G401.6 (cell line): ENCODE results near the gene ATG7.
A peak's percentile ranks its signal among the peaks of the same experiment; 100 is the strongest.
"Not testable (repeated sequence)": the region's sequence is repeated elsewhere in the genome, so short reads cannot be mapped to it uniquely, and the experiment has no call there.

Experiments
- FAIRE-seq: peaks from 2 replicates; lab custom pipeline; 2012; peaks lifted over from hg19 to GRCh38; lab: Jason Lieb, UNC

Gene ATG7

DNA sequence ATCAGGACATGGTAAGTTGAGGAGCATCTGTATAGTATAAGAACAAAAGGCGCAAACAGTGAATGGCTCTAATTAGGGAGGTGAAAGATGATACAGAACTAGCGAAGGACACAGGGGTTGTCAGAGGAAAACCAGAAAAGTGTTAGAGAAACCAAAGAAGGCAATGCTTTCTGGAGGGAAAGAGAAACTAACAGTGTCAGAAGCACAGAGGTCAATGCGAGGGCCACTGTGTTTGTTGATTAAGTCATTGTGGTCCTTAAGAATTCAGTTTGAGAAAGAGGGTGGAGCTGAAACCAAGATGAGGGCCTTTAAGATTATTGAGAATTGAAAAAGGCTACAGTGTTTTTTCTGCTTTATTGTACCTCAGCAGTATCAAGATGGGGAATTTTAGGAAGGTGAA is 28.8 kb downstream of the ATG7 start:
- no peak for FAIRE-seq

DNA sequence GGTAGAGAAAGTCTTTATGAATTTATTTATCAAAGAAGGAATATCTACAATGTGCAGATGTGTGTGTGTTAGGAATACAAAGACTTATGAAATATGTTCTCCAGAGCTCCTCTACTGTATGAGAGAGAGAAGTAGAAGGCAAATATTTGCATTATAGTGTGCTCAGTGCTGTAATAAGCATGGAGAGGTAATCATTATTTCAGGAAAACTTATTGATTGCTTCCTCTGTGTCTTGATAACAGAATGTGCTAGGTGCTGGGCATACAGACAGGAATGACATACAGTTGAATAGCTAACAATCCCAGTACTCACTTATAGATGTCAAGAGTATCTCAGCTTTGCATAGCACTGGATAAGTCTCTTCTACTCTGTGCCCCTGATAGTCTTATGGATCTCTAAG is 30.2 kb downstream of the ATG7 start:
- FAIRE-seq = no peak

- no peak for FAIRE-seq
Observed at GRCh38 chr3:11304175-11304574, 32.0 kb downstream of the ATG7 start.

GRCh38 chr3:11305509-11305908 is 33.3 kb downstream of the ATG7 start:
- no peak for FAIRE-seq

- FAIRE-seq = no peak
Observed at GRCh38 chr3:11306817-11307589, 34.8 kb downstream of the ATG7 start.

DNA sequence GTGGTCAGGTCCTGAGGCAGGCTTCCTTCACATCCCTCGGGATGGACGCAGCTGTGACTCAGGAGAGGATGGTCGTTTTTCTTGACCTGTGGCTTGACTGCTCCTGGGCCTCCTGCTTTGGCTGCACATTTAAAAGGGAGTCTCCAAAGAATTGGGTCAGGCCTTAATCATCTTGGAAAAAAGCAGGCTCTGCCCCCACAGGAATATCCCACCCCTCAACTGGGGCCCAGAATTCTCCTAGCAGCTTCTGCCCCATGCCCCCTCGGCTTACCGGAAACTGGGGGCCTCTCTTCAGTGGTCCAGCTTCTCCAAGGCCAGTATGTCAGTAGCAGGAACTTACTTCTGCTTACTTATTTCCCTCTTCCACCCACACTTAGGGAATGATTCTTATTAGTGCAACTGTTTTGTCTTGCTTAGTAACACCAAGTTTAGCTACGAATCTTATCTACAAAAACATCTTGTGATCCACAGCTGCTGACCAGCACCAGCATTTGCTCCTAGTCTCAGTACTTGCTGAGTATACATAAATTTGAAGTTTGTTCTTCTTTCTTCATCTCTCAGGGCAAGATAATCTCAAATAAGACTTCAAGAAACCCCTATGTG is 35.7 kb downstream of the ATG7 start:
- no peak for FAIRE-seq

DNA sequence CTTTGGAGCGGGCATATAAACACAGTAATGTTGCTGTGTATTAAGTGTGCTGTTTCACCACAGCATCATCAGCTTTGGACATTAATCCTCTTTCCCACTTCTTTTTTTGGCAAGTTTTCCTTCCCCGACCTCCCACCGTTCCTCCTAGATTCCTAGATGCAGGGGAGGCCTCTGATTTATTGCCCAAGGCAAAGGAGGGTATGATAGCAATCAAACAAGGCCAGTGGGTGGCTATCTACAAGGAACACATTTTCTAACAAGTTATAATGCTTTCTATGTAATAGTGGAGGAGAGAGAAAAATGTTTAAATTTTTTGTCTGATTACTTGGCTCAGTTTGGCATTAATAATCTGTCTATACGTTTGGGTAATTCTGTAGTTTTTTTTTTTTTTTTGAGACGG is 38.1 kb downstream of the ATG7 start:
- FAIRE-seq = no peak

DNA sequence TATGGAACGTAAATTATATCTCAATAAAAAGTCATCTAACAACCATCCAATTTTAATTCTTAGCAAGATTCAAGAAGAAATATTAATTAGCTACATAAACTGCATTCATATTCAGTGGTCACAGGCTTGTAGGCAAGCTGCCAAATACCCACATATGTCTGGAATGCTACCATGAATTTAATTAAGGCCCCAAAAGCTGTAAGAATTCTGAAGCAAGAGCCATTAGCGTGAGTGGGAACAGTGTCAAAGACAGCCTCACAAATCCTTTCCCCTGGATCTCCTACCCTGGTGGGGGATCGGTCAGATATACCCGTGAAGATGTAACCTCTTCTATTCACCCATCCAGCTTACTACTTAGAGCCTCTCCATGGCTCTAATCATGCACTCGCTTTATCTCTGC is 40.0 kb downstream of the ATG7 start:
- no peak for FAIRE-seq

- no peak for FAIRE-seq
Observed at GRCh38 chr3:11317300-11317699, 45.1 kb downstream of the ATG7 start.

- no peak for FAIRE-seq
Observed at GRCh38 chr3:11322931-11323330, 50.7 kb downstream of the ATG7 start.

GRCh38 chr3:11323813-11324212 is 51.6 kb downstream of the ATG7 start:
- no peak for FAIRE-seq

GRCh38 chr3:11327619-11328018 is 55.4 kb downstream of the ATG7 start:
- no peak for FAIRE-seq

DNA sequence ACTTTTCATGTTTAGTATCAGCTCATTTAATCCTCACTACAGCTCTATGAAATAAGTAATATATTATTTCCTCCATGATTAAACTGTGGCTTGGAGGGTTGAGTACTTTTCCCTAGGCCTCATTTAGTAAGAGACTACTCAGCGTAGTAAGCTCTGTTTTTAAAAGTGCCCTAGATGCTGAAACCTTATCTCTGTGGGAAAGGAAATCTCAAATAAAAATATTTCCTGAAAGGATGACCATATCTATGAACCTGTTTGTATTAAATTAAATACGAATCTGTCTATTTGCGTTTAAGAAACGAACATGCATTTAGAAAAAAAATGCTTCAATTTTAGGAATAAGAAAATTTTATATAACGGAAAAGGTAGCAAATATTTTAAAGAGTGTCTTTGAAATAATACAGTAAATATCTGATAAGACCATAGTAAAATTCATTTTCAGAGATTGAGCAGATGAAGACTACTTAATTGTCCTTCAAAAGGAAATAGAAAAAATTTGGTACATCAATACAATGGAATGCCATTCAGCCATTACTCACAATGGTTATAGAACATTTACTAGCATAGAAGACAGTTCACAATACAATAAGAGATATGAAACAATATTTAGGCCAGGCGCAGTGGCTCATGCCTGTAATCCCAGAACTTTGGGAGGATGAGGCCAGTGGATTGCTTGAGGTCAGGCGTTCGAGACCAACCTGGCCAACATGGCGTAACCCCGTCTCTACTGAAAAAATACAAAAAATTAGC is 56.2 kb downstream of the ATG7 start:
- FAIRE-seq = peak; percentile 51

DNA sequence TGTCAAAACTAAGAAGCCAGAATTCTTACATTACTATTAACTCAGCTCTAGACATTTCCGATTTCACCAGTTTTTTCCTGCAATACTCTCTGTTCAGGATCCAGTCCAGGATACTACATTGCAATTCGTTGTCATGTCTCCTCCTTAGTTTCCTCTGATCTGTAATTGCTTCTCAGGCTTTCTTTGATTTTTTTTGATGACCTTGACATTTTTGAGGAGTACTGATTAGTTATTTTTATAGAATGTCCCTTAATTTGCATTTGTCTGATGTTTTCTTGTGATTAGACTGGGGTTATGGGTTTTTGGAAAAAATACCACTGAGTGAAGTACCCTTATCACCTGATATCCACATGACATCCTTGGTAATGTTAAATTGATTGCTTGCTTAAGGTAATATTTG is 57.6 kb downstream of the ATG7 start:
- FAIRE-seq = no peak

GRCh38 chr3:11331101-11331500 is 58.9 kb downstream of the ATG7 start:
- no peak for FAIRE-seq

GRCh38 chr3:11335056-11335608 is 62.9 kb downstream of the ATG7 start:
- peak; percentile 66 for FAIRE-seq

- FAIRE-seq = no peak
Observed at GRCh38 chr3:11339541-11339940, 67.3 kb downstream of the ATG7 start.

- FAIRE-seq = no peak
Observed at GRCh38 chr3:11346416-11346815, 74.2 kb downstream of the ATG7 start.

DNA sequence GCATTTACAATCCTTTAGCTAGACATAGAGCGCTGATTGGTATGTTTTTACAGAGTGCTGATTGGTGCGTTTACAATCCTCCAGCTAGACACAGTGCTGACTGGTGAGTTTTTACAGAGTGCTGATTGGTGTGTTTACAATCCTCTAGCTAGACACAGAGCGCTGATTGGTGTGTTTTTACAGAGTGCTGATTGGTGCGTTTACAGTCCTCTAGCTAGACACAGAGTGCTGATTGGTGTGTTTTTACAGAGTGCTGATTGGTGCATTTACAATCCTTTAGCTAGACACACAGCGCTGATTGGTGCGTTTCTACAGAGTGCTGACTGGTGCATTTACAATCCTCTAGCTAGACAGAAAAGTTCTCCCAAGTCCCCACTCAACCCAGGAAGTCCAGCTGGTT is 76.7 kb downstream of the ATG7 start:
- not testable (repeated sequence) for FAIRE-seq

DNA sequence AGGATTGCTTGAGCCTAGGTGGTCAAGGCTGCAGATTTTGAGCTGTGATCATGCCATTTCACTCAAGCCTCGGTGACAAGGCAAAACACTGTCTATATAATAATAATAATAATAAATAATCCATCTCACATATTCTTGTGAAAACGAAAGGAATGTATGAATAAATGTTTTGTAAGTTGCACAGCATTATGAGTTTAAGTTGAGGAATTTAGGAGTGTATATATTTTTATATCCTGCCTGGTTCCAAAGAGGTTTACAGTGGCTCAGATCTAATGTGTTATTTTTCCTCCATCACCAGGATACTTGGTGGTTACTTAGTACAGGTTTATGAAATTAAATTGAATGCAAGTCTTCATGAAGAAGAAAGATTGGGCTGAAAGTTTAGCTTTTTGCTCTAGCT is 77.2 kb downstream of the ATG7 start:
- FAIRE-seq = no peak

GRCh38 chr3:11350374-11350773 is 78.2 kb downstream of the ATG7 start:
- FAIRE-seq = no peak

DNA sequence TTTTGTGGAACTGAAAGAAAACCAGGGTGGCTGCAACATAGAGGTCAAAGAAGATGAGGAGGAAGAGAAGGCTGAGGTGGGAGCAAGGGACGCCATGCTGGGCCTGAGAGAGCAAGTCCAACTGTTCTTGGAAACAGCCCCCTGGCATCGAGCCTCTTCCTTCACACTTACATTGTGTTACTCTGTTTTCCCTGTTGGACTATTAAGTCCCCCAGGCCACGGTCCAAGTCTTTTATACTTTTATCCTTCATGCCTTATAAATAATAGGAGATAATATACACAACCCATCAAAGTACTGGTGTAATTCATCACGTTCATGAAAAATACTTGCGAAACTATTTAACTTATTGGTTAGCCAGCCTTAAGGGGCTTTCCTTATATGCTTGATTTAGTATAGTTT is 79.3 kb downstream of the ATG7 start:
- no peak for FAIRE-seq

- no peak for FAIRE-seq
Observed at GRCh38 chr3:11356269-11356668, 84.1 kb downstream of the ATG7 start.
